K562 (cell line): ENCODE data around the gene SLC2A10. TPM values are rescaled to one million over a fixed set of nuclear protein-coding genes. Genes with fewer than 3 reads are reported as not detected.
A peak's percentile ranks its signal among the peaks of the same experiment; 100 is the strongest.

Source experiments
- ATF7 ChIP-seq: fragments of 450-650 bp; IDR thresholded peaks from 2 replicates; pipeline ENCODE4 v1.7.1; 2014; ENCODE audit warnings: mild to moderate bottlenecking, moderate library complexity
- BDP1 ChIP-seq: IDR thresholded peaks from 3 replicates; pipeline ENCODE4 v1.6.1; 2011; ENCODE audit not compliant: insufficient read length, insufficient read depth
- CBX3 ChIP-seq, 2 experiments: IDR thresholded peaks; 1 replicate in 1 of 2; 2 replicates in 1 of 2; pipeline ENCODE4 v1.6.1; 2012; ENCODE audit warnings: inconsistent platforms in 2 of 2, low read length in 2 of 2, borderline replicate concordance in 1 of 2, control low read depth in 1 of 2
- CBX8 ChIP-seq: fragments of 200-600 bp; sonication (generic); IDR thresholded peaks from 2 replicates; pipeline ENCODE4 v1.6.1; 2012; ENCODE audit warnings: borderline replicate concordance, mixed run types, low read depth, mild to moderate bottlenecking, moderate library complexity, mixed read lengths, low read length, control low read depth, inconsistent platforms; ENCODE audit not compliant: poor library complexity, severe bottlenecking; ENCODE audit errors: extremely low read depth
- CCAR2 ChIP-seq: fragments of 200-400 bp; formaldehyde crosslinking; IDR thresholded peaks from 2 replicates; pipeline ENCODE4 v1.6.1; 2017; ENCODE audit warnings: mild to moderate bottlenecking, low read depth, low read length
- FOXM1 ChIP-seq, 2 experiments: fragments of 450-650 bp in 1 of 2; sonication (generic) in 1 of 2; formaldehyde crosslinking in 1 of 2; IDR thresholded peaks; 2 replicates each; pipeline versions ENCODE4 v1.6.1 to v1.9.0; 2017 to 2022; ENCODE audit warnings: low read depth in 2 of 2, mild to moderate bottlenecking in 2 of 2, missing genetic modification reagents in 1 of 2, moderate library complexity in 1 of 2
- GATA2 ChIP-seq: sonication (generic); formaldehyde crosslinking; IDR thresholded peaks from 2 replicates; pipeline ENCODE4 v1.4.0; 2020; ENCODE audit warnings: mild to moderate bottlenecking, missing genetic modification reagents
- IFI16 ChIP-seq: fragments of 250-450 bp; sonication (Bioruptor Pico); IDR thresholded peaks from 2 replicates; pipeline ENCODE4 v2.1.2; 2022; ENCODE audit warnings: mild to moderate bottlenecking, inconsistent platforms
- JUNB ChIP-seq: fragments of 450-650 bp; formaldehyde crosslinking; conservative IDR thresholded peaks from 2 replicates; pipeline ENCODE4 v1.4.0; 2020; ENCODE audit warnings: mild to moderate bottlenecking
- NFE2L1 ChIP-seq: fragments of 450-650 bp; IDR thresholded peaks from 2 replicates; pipeline ENCODE4 v1.6.1; 2016; ENCODE audit warnings: missing genetic modification characterization, low read depth, mild to moderate bottlenecking, missing compliant biosample characterization, moderate library complexity, borderline replicate concordance
- NFXL1 ChIP-seq: fragments of 450-650 bp; formaldehyde crosslinking; IDR thresholded peaks from 2 replicates; pipeline ENCODE4 v1.4.0; 2021; ENCODE audit warnings: mild to moderate bottlenecking
- RBBP5 ChIP-seq: fragments of 200-600 bp; sonication (generic); IDR thresholded peaks from 2 replicates; pipeline ENCODE4 v1.6.1; 2012; ENCODE audit warnings: borderline replicate concordance, mild to moderate bottlenecking, low read length, control low read depth, inconsistent platforms; ENCODE audit not compliant: insufficient read depth, poor library complexity, severe bottlenecking
- RBM17 ChIP-seq: fragments of 200-400 bp; formaldehyde crosslinking; IDR thresholded peaks from 2 replicates; pipeline ENCODE4 v1.6.1; 2017; ENCODE audit warnings: low read depth, mild to moderate bottlenecking, low read length, borderline replicate concordance
- TEAD4 ChIP-seq, 2 experiments: sonication (generic) in 1 of 2; formaldehyde crosslinking in 1 of 2; IDR thresholded peaks; 2 replicates each; pipeline versions ENCODE4 v1.6.1 to v1.8.0; 2012 to 2022; ENCODE audit warnings: borderline replicate concordance in 1 of 2, inconsistent platforms in 1 of 2, low read length in 1 of 2, mild to moderate bottlenecking in 1 of 2, missing genetic modification reagents in 1 of 2
- TRIM28 ChIP-seq: fragments of 450-650 bp; IDR thresholded peaks from 2 replicates; pipeline ENCODE4 v1.6.1; 2017
- ZBTB1 ChIP-seq: sonication (generic); formaldehyde crosslinking; IDR thresholded peaks from 2 replicates; pipeline ENCODE4 v1.8.1; 2023; ENCODE audit warnings: missing genetic modification reagents, low read depth, mild to moderate bottlenecking, borderline replicate concordance
- ZNF347 ChIP-seq: fragments of 450-650 bp; formaldehyde crosslinking; IDR thresholded peaks from 2 replicates; pipeline ENCODE4 v1.4.0; 2020; ENCODE audit warnings: low read depth, mild to moderate bottlenecking, moderate library complexity
- ZNF586 ChIP-seq: fragments of 450-650 bp; formaldehyde crosslinking; conservative IDR thresholded peaks from 2 replicates; pipeline ENCODE4 v1.4.0; 2020; ENCODE audit warnings: mild to moderate bottlenecking, moderate library complexity
- ZSCAN32 ChIP-seq: fragments of 450-650 bp; formaldehyde crosslinking; IDR thresholded peaks from 2 replicates; pipeline ENCODE4 v1.4.0; 2020; ENCODE audit warnings: mild to moderate bottlenecking, moderate library complexity
- polyA plus RNA-seq, 8 experiments: library from polyadenylated mRNA; depleted of rRNA in 4 of 8; stranded (reverse) in 5 of 8; unstranded in 3 of 8; fragments of >200 nt; fragmentation: Nextera tagmentation in 2 of 8; fragmentation: Illumina TruSeq in 1 of 8; extraction: Ambion mirVana in 2 of 8; extraction: Trizol in 1 of 8; gene quantifications; 2 replicates each; pipeline versions ENCODE4 v1.2.1 to v1.2.3, GENCODE V29; 2011 to 2014; ENCODE audit warnings: inconsistent platforms in 1 of 8, missing spikeins in 1 of 8
- total RNA-seq, 7 experiments: library from RNA; depleted of rRNA in 6 of 7; stranded (reverse); fragments of >200 nt in 6 of 7; fragmentation: Illumina TruSeq in 2 of 7; extraction: Trizol in 2 of 7; gene quantifications; 2 replicates each; pipeline versions ENCODE4 v1.2.1 to v1.2.3, GENCODE V29; 2011 to 2021; ENCODE audit warnings: low replicate concordance in 1 of 7
- TF ChIP-seq, protein P1 (sequence below), 3 experiments: fragments of 200-800 bp in 1 of 3; sonication (Bioruptor generic) in 1 of 3; sonication (generic) in 1 of 3; formaldehyde crosslinking in 1 of 3; IDR thresholded peaks; 2 replicates each; pipeline versions ENCODE4 v1.6.1 to v1.8.0; 2016 to 2022; ENCODE audit warnings: mild to moderate bottlenecking in 2 of 3, missing compliant biosample characterization in 2 of 3, missing genetic modification characterization in 2 of 3, missing genetic modification reagents in 1 of 3
- TF ChIP-seq, protein P2 (sequence below): sonication (generic); formaldehyde crosslinking; IDR thresholded peaks from 2 replicates; pipeline ENCODE4 v1.8.0; 2022; ENCODE audit warnings: mild to moderate bottlenecking, missing genetic modification reagents
- TF ChIP-seq, protein P3 (sequence below): fragments of 250-450 bp; sonication (Bioruptor Pico); IDR thresholded peaks from 2 replicates; pipeline ENCODE4 v1.6.1; 2021; ENCODE audit warnings: mild to moderate bottlenecking
- TF ChIP-seq, protein P4 (sequence below): fragments of 450-650 bp; formaldehyde crosslinking; IDR thresholded peaks from 2 replicates; pipeline ENCODE4 v1.4.0; 2022; ENCODE audit warnings: mild to moderate bottlenecking, moderate library complexity

Gene SLC2A10
- total and polyA plus RNA-seq, 9 of the 15 experiments (the other 6 are each of a cell fraction or from before 2014, with no cell fraction given): 0.01 to 1.8 (median 0.10) TPM

DNA sequence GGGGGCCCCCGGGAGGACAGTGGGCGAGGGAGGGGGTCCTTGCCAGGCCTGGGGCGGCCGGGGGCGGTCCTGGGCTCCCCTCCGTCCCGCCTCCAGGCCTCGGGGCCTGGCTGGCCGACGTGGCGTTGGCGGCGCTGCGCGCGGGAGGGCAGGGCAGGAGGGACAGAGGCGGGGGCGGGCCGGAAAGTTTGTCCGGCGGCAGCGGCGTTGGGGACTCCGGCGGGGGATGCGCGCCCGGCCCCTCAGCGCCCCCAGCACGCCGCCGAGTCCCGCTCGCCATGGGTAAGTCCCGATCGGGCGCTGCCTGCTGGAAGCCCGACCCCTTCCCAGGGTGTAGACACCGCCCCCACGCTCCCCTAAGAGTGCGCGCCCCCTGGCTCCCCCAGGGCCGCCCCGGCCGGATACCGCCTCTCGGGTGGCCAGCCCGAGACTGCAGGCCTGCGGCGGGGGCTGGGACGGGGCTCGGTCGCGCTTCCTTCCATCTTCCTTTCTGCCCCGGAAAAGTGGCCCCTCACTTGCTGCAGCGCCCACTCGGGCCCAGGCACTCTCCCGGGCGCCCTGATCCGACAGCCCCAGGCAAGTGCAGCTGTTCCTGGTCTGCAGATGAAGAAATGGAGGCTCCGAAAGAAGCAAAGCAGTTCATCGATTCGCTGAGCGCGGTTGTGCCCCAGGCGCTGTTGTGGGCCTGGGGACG is at the start of gene SLC2A10 (continued):
- TF ChIP-seq, protein P1, sequence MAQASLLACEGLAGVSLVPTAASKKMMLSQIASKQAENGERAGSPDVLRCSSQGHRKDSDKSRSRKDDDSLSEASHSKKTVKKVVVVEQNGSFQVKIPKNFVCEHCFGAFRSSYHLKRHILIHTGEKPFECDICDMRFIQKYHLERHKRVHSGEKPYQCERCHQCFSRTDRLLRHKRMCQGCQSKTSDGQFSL (CRISPR knock-in tag; IDR thresholded peaks at IDR 0.05): 0 out of 2 replicates have a peak, but pooled peaks have one; percentile 26
- TF ChIP-seq, protein P1 (tag; IDR thresholded peaks at IDR 0.05): no peak
- no peak for TF ChIP-seq BDP1
- TF ChIP-seq, protein P2, sequence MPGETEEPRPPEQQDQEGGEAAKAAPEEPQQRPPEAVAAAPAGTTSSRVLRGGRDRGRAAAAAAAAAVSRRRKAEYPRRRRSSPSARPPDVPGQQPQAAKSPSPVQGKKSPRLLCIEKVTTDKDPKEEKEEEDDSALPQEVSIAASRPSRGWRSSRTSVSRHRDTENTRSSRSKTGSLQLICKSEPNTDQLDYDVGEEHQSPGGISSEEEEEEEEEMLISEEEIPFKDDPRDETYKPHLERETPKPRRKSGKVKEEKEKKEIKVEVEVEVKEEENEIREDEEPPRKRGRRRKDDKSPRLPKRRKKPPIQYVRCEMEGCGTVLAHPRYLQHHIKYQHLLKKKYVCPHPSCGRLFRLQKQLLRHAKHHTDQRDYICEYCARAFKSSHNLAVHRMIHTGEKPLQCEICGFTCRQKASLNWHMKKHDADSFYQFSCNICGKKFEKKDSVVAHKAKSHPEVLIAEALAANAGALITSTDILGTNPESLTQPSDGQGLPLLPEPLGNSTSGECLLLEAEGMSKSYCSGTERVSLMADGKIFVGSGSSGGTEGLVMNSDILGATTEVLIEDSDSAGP (CRISPR knock-in tag): no peak
- no peak for TF ChIP-seq CBX8
- no peak for TF ChIP-seq GATA2 (CRISPR knock-in tag)
- no peak for TF ChIP-seq RBM17
- TF ChIP-seq, protein P3, sequence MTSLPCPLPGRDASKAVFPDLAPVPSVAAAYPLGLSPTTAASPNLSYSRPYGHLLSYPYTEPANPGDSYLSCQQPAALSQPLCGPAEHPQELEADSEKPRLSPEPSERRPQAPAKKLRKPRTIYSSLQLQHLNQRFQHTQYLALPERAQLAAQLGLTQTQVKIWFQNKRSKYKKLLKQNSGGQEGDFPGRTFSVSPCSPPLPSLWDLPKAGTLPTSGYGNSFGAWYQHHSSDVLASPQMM (CRISPR knock-in tag): no peak
- no peak for TF ChIP-seq ZNF586 (CRISPR knock-in tag)
- no peak for TF ChIP-seq ZBTB1 (CRISPR knock-in tag)
- TF ChIP-seq FOXM1 (IDR thresholded peaks at IDR 0.05; ENCODE audit: low read depth): no peak
- no peak for TF ChIP-seq FOXM1 (CRISPR knock-in tag; IDR thresholded peaks at IDR 0.05; ENCODE audit: low read depth)
- TF ChIP-seq CBX3 (IDR thresholded peaks at IDR 0.05; ENCODE audit: borderline replicate concordance in 1 of 2, low read length in 2 of 2): no peak
- TF ChIP-seq ZNF347 (CRISPR knock-in tag): no peak
- 0 out of 2 replicates have a peak, but pooled peaks have one; percentile 23 for TF ChIP-seq ZSCAN32
- TF ChIP-seq, protein P4, sequence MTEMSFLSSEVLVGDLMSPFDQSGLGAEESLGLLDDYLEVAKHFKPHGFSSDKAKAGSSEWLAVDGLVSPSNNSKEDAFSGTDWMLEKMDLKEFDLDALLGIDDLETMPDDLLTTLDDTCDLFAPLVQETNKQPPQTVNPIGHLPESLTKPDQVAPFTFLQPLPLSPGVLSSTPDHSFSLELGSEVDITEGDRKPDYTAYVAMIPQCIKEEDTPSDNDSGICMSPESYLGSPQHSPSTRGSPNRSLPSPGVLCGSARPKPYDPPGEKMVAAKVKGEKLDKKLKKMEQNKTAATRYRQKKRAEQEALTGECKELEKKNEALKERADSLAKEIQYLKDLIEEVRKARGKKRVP (CRISPR knock-in tag): no peak
- TF ChIP-seq NFXL1 (CRISPR knock-in tag): no peak
- no peak for TF ChIP-seq RBBP5
- no peak for TF ChIP-seq JUNB (CRISPR knock-in tag)
- no peak for TF ChIP-seq IFI16 (CRISPR knock-in tag)
- no peak for TF ChIP-seq ATF7
- no peak for TF ChIP-seq NFE2L1 (tag)
- no peak for TF ChIP-seq TEAD4 (IDR thresholded peaks at IDR 0.05; ENCODE audit: low read length)
- no peak for TF ChIP-seq TEAD4 (CRISPR knock-in tag; IDR thresholded peaks at IDR 0.05; ENCODE audit: borderline replicate concordance)
- no peak for TF ChIP-seq TRIM28
- no peak for TF ChIP-seq CCAR2
